Stimulated activated CD4-positive, alpha-beta T cell treated with anti-CD3 and anti-CD28 coated beads, Interleukin-4, amount 100 ng/mL, for 1 hour (primary cell): ENCODE data around the gene BCKDHB.
A peak's percentile ranks its signal among the peaks of the same experiment; 100 is the strongest.
"Not testable (repeated sequence)": the region's sequence is repeated elsewhere in the genome, so short reads cannot be mapped to it uniquely, and the experiment has no call there.

ENCODE experiments used
- DNase-seq: peaks from one replicate; pipeline ENCODE4 v3.0.0-alpha.2; 2020

Gene BCKDHB

GRCh38 chr6:80211286-80211685 lies 104.8 kb downstream of the BCKDHB start:
- no peak for DNase-seq

- DNase-seq, result not testable (repeated sequence)
These were observed 105.4 kb downstream of the BCKDHB start for GRCh38 chr6:80211890-80212289.

- DNase-seq, result peak; percentile 2
These were observed 108.1 kb downstream of the BCKDHB start for GRCh38 chr6:80214436-80215022.

- no peak for DNase-seq
These were observed 108.6 kb downstream of the BCKDHB start for GRCh38 chr6:80215063-80215462.

- no peak for DNase-seq
These were observed 111.3 kb downstream of the BCKDHB start for GRCh38 chr6:80217794-80218193.

- DNase-seq, result no peak
These were observed 117.3 kb downstream of the BCKDHB start for GRCh38 chr6:80223743-80224212.

- DNase-seq, result no peak
These were observed 119.7 kb downstream of the BCKDHB start for GRCh38 chr6:80226151-80226550.

GRCh38 chr6:80226699-80227098 lies 120.2 kb downstream of the BCKDHB start:
- DNase-seq, result no peak

GRCh38 chr6:80227545-80228105 lies 121.2 kb downstream of the BCKDHB start:
- DNase-seq, result no peak

- no peak for DNase-seq
These were observed 126.8 kb downstream of the BCKDHB start for GRCh38 chr6:80233262-80233661.

- no peak for DNase-seq
These were observed 127.5 kb downstream of the BCKDHB start for GRCh38 chr6:80233958-80234357.

- DNase-seq, result no peak
These were observed 127.9 kb downstream of the BCKDHB start for GRCh38 chr6:80234401-80234800.

GRCh38 chr6:80234908-80235307 lies 128.4 kb downstream of the BCKDHB start:
- DNase-seq, result no peak

GRCh38 chr6:80235647-80236046 lies 129.2 kb downstream of the BCKDHB start:
- DNase-seq, result no peak

- not testable (repeated sequence) for DNase-seq
These were observed 132.3 kb downstream of the BCKDHB start for GRCh38 chr6:80238754-80239153.

- no peak for DNase-seq
These were observed 138.6 kb downstream of the BCKDHB start for GRCh38 chr6:80245043-80245442.

- no peak for DNase-seq
These were observed 143.4 kb downstream of the BCKDHB start for GRCh38 chr6:80249897-80250296.

GRCh38 chr6:80250391-80250997 lies 144.0 kb downstream of the BCKDHB start:
- DNase-seq, result no peak

- no peak for DNase-seq
These were observed 144.8 kb downstream of the BCKDHB start for GRCh38 chr6:80251321-80251720.

GRCh38 chr6:80254716-80255115 lies 148.2 kb downstream of the BCKDHB start:
- no peak for DNase-seq

GRCh38 chr6:80256691-80257090 lies 150.2 kb downstream of the BCKDHB start:
- no peak for DNase-seq

GRCh38 chr6:80259118-80259517 lies 152.6 kb downstream of the BCKDHB start:
- DNase-seq, result no peak

GRCh38 chr6:80263585-80263984 lies 157.1 kb downstream of the BCKDHB start:
- DNase-seq, result no peak

- DNase-seq, result no peak
These were observed 162.6 kb downstream of the BCKDHB start for GRCh38 chr6:80268865-80269730.
